SH-SY5Y (cell line): ENCODE results near the gene SLC19A1.

Experiments used
- GATA2 ChIP-seq: IDR thresholded peaks from 2 replicates; pipeline ENCODE4 v1.6.1; 2011; ENCODE audit warnings: mild to moderate bottlenecking, low read depth, low read length
- GATA3 ChIP-seq: IDR thresholded peaks from 2 replicates; pipeline ENCODE4 v1.6.1; 2011; ENCODE audit warnings: low read depth, mild to moderate bottlenecking, low read length, moderate library complexity

GRCh38 chr21:45589686-45590245 lies 47.5 kb upstream of the SLC19A1 start:
- TF ChIP-seq GATA2 (no peak), GATA3 (no peak)
